Measurements from ENCODE around the gene DHX58.

- TF ChIP-seq CTCF (IDR thresholded peaks at IDR 0.05) = no peak
- no peak for TF ChIP-seq EZH2 (IDR thresholded peaks at IDR 0.05)
Measured at GRCh38 chr17:42126836-42127235, 14.3 kb upstream of the DHX58 start.

Measured in neural progenitor cell (in vitro differentiated cells).